ENCODE measurements around the gene PCYT1B.
A peak's percentile ranks its signal among the peaks of the same experiment; 100 is the strongest.
"Not testable (repeated sequence)": the region's sequence is repeated elsewhere in the genome, so short reads cannot be mapped to it uniquely, and the experiment has no call there.

Gene PCYT1B

DNA sequence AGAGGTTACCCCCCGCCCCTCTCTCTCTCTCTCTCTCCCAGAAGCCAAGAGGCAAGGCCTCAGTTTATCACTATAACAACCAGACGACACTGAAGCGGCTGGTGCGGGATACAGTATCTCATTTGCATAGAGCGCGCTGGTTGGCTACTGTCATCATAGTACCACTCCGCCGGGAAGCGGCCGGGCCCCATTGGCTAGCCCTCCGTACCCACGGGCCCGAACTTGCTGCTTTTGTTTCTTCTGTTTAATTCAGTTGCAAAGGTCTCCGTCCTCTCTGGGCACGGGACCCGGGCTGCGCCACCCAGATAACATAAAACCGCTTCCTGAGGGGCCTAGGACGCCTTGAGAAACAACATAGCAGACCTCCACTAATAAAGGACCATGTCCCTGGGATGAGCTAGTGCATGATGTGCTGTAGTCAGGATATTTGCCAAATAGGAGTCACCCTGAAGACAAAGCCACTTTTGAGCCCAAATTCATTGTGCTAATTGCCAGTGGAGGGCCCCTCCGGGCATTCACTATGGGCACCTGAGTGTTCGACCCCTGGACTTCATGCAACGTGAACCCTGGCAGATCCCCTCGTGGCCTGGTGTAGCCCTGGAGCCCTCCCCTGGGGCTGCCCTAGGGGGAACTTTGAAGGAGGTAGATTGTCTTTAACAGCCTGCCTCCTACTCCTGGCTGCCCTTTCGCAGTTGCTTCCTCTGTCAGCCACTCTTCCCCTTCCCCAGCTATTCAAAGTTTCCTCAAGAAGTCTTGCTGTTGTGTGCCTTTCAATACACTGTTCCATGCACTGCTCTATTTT lies at the start of gene PCYT1B:
Gene PCYT1B, minus strand, starts transcription at position 91 of the 802 bp plus-strand sequence. CDS start 242 bp downstream, outside the sequence.
- DNase-seq = peak; percentile 52

GRCh38 chrX:24696294-24696693 lies 49.1 kb upstream of the PCYT1B start:
- no peak for DNase-seq

GRCh38 chrX:24694825-24695224 lies 47.7 kb upstream of the PCYT1B start:
- no peak for DNase-seq

GRCh38 chrX:24693453-24694202 lies 46.5 kb upstream of the PCYT1B start, which contains the start of gene POLA1:
Gene POLA1, plus strand, starts transcription at chrX:24693918. Its CDS starts 44 bp downstream, at chrX:24693962.
- DNase-seq = peak; percentile 92

DNA sequence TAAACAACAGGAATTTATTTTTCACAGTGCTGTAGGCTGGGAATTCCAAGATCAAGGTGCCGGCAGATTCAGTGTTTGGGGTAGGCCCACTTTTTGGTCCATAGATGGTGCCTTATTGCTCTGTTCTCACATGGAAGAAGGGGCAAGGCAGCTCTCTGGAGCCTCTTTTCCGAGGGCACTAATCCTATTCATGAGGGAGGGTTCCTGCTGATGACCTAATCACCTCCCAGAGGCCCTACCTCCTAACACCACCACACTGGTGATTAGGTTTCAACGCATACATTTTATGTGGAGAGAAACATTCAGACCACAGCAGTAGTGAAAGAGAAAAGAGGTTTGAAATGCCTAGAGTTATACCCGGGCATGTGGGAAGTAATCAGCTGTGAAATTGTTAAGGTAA lies 45.2 kb upstream of the PCYT1B start:
- DNase-seq = no peak

DNA sequence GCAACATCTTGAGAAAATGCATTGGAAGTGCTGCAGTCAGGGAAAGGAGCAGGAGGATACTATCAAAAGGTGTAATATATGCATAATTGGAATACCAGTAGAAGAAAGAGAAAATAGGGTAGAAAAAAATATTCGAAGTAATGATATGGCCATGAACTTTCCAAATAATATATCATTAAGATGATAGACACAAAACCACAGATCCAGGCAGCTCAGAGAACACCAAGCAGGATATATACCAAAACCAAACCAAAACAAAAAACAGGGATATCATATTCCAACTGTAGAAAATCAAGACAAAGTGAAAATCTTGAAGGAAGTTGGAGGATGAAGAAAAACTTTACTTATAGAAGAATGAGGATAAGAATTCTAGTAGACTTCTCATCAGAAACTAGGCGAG lies 36.9 kb upstream of the PCYT1B start:
- no peak for DNase-seq

DNA sequence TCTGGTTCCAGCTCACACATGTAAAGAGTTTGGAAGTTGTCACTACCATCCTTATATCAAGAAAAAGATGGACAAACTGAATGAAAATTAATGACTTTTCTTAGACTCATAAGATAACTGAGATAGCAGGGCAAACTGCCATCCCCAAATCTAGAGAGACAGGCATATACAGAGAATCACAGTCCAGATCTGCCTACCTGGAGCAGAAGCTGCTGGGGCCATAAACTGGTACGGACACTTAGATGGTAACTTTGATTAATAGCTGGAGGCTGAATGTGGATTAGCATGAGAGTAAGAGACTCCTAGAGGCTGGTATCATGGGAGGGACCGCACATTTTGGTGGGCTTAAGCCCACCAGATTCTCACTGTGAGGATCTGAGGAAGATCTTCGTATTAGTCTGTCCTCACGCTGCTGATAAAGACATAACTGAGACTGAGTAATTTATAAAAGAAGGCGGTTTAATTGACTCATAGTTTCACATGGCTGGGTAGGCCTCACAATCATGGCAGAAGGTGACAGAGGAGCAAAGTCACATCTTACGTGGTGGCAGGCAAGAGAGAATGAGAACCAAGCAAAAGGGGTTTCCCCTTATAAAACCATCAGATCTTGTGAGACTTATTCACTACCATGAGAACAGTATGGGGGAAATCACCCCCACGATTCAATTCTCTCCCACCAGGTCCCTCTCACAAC lies 35.7 kb upstream of the PCYT1B start:
- DNase-seq = no peak

GRCh38 chrX:24676403-24677024 lies 29.4 kb upstream of the PCYT1B start:
- no peak for DNase-seq

- no peak for DNase-seq
These were observed 26.3 kb upstream of the PCYT1B start for GRCh38 chrX:24673424-24673823.

DNA sequence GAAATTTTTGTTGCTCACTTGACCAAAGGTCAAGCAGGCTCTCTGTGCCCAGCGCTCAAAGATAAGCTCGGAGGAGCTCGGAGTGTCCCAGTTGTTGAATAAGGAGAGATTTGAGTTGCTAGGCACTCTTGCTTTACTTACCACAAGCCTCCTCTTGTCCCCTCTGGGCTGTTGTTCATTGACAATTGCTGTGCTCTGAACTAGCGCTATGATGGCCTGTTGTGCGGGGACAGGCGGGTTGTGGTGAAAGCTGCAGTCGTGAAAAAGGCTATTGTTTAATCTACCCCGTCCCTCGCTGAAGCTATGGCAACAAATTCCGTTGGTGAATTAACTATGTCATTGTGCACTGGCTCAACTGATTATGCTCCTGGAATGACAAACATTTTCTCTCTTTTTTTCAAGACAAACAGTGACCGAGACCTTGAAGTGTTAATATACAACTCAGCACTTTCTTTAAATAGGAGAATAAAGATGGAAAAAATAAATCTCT lies 25.6 kb upstream of the PCYT1B start:
- no peak for DNase-seq

DNA sequence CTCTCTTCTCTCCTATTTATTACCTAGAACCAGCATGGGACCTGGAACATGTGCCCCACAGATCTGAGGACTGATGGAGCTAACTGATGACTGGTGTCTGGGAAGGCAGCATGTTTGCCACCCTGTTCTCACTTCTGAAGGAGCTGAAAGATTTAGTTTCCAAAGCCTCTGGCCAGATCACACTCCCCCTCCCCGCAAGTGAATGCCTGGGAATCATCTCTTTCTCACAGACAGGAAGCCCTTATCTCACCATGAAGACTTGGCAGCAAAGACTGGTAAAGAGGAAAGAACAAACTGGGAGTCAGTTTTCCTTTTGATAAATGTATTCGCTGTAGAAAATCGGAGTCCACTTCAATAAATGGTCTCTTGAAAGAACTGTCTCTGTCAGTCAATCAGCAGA lies 21.0 kb upstream of the PCYT1B start:
- no peak for DNase-seq

DNA sequence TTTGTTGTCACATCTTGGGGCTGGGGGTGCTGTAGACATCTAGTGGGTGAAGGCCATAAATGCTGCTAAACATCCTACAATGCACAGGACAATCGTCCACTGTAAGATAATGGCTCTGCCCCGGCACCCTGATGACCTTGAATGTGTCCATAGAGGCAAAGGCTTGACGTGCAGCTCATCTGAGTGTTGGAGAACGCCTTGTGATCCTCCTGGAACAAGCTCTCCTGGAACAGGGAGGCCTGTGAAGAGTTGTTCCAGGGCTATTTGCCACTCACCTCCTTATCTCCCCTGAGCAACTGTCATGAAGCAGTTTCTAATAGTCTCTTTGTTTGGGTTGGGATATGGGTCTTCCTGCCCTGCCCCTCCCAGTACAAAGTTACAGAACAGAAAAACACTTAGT lies 15.2 kb upstream of the PCYT1B start:
- no peak for DNase-seq

- DNase-seq = no peak
These were observed 14.1 kb upstream of the PCYT1B start for GRCh38 chrX:24661292-24661691.

GRCh38 chrX:24659646-24660045 lies 12.5 kb upstream of the PCYT1B start:
- no peak for DNase-seq

GRCh38 chrX:24659106-24659505 lies 12.0 kb upstream of the PCYT1B start:
- DNase-seq = no peak

- no peak for DNase-seq
These were observed 11.3 kb upstream of the PCYT1B start for GRCh38 chrX:24658421-24658820.

- no peak for DNase-seq
These were observed 10.7 kb upstream of the PCYT1B start for GRCh38 chrX:24657671-24658386.

GRCh38 chrX:24655679-24656078 lies 8.5 kb upstream of the PCYT1B start:
- DNase-seq = not testable (repeated sequence)

DNA sequence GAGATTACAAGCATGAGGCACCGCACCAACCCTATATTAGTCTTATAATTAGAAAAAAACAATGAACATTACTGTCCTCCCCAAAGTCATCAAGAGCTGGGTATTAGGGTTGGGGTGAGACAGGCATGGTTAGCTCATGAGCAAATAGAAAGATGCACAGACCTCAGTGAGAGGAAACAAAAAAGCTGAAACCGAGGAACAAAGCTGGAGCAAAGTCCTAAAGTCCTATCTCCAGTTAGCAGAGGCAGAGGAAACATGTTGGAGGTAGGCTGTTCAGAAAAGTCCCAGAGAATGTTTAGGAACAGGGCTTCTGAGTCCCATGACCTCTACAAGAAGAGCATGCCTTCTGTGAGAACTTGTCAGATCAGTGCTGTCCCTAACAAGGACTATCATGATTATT lies 4.6 kb upstream of the PCYT1B start:
- no peak for DNase-seq

- no peak for DNase-seq
These were observed 1.3 kb upstream of the PCYT1B start for GRCh38 chrX:24648495-24648894.

DNA sequence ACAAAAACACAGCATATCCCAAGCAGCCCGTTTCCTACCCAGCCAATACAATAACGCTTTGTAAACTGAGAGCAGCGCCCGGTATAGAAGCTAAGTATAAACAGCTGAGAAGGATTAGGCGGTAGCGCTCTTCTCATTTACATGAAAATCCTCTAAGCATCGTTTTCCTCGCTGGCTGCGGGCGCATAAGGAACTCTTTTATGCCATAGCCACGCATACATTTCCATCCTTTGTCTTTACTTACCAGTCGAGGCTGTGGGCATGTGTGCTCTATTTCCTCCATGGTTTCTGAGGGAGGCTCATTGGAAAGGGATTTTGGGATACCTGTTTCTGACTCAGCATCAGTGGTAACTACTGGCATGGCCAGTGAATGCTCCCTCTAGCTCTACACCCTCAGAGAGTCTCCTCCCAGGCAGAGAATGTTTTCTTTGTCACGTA lies 383 bp downstream of the PCYT1B start:
- no peak for DNase-seq

DNA sequence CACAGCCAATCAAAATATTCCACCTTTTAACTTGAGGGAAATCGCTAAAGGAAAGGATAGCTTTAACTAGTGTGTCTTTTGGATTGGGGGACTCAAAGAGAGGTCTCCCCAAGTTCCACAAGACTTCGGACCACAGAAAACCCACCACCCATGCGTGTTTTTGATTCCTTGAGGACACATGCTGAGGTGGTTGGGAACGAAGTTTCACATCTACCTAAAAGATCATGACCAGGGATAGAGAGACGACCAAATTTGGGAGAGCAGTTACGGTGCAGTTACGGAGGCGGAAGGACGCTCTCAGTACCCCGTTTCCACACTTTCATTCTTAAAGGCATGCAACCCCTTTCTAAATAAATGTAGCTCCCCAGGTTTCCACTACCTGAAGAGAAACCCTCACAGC lies 1.1 kb downstream of the PCYT1B start:
- no peak for DNase-seq

All from GDM1 (cell line).